Measurements from ENCODE around the gene ARHGAP40.
"Not testable (repeated sequence)": the region's sequence is repeated elsewhere in the genome, so short reads cannot be mapped to it uniquely, and the experiment has no call there.

The ARHGAP40 gene

DNA sequence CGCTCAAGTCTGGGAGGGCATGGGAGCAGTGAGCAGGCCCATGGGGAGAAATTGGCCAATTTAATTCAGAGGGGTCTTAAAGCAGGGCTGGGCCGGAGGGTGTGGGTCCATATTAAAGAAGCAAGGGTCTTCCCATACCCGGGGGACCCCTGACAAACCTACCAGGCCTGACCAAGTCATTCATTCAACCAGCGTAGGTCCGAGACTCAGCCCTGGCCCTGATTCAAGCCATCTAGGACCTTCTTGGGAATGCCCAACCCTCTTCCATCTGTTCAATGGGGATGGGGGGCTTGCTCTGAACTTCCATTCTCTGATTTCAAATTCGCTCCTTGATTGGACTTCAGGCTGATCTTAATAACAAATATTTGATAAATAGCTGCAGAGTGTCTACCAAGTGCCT, 13.3 kb upstream of the ARHGAP40 start:
- DNase-seq (ENCODE audit: low spot score): no peak

DNA sequence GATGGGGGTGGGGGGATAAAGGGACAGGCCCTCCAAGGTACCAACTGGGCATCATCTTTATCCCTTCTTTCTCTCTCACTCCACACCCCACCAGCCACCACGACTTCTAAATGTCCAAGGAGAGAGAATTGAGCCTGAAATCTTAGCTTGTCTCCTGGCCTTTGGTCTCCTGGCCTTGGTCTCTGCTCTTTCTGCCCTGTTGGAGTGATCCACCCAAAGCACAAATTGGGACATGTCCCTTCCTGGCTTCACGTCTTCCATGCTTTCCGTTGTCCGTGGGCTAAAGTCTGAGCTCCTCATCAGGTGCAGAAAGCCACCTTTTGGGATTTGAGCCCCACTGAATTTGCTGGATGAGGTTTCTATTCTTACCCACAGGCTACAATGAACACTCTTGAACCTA, 12.3 kb upstream of the ARHGAP40 start:
- DNase-seq (ENCODE audit: low spot score): no peak

DNA sequence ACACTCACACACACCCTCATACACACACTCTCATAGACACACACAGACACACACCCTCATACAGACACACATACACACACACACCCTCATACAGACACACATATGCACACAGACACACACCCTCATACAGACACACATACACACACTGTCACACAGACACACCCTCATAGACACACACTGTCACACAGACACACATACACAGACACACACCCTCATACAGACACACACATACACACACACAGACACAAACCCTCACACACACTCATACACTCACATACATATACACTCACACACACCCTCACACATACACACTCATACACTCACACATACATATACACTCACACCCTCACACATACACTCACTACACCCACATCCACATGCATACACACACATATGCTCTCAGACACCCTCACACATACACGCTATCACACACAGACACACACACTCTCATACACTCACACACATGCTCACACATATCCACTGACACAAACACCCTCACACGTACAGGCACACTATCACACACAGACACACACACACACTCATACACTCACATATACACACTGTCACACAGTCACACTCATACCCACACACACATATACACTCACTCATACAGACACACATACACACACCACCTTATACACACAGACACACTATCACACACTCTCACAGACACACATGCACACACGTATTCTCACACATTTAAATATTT, 11.5 kb upstream of the ARHGAP40 start:
- DNase-seq (ENCODE audit: low spot score): no peak

DNA sequence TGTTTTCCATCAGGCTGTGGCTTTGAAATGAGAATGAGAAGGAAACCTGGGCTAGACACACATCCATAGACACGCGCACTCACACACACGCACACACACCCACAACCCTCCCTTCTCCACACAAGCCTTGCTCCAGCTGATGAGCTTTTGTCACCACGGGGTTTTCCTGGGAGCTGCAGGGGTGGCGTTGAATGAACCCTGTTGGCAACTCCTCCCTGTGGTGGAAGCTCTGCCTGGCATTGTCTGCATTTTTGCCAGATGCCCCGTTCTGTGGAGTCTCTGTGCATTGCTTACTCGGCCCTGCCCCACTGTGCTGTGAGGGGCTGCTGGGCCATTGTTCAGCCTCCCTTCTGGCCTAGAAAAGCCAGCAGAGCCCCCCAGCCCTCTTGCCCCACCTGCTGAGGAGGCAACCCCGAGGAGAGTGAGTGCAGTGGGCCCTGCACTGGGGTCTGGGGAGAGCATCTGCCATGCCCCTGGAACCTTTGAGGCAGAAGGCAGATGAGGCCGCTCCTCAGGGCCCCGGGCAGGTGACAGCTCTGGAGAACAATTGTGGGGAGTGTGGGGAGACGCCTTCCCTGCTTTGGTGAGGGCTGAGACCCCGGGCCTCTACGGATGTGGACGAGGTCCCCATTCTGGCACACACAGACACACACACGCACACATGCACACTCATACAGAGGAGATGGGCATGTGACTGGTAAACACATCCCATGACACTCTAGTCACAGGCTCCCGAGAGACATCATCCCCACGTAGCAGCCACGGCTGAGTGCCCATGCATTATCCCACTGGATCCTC, 10.7 kb upstream of the ARHGAP40 start:
- DNase-seq (ENCODE audit: low spot score): no peak

DNA sequence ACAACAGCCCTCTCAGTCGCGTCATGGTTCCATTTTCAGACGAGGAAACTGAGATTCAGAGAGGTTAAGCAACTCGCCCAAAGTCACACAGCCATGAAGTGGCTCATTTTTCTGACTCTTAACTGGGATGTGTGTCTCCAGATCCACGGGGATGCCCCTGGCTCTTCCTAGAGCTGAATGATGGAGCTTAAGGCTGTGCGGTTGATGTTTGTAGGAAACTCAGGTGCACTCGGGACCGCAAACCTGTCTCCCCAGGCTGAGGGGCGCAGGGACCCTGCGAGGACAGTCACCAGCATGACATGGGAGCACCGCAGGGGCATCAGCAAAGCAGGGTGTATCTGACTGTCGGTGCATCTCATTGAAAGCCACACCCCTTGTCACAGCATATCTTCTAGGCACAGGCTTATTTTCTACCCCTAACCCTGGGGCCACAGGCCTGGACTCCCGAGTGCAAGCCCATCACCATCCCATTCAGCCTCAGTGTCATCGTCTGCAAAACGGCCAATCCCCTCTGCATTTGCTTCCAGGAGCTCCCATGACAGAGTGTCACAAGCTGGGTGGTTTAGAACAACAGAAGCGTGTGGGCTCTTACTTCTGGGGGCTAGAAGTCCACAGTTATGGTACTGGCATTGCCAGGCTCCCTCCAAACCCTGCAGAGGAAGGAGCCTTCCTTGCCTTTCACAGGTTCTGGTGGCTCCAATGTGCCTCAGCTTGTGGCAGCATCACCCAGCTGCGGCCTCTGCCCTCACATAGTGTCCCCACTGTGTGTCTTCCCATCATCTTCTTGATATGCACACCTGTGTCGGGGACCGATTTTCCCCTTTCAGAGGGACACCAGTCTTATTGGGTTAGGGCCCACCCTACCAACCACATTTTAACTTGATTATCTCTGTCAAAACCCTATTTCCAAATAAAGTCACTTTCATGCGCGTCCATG, 9.9 kb upstream of the ARHGAP40 start:
- DNase-seq (ENCODE audit: low spot score): no peak

DNA sequence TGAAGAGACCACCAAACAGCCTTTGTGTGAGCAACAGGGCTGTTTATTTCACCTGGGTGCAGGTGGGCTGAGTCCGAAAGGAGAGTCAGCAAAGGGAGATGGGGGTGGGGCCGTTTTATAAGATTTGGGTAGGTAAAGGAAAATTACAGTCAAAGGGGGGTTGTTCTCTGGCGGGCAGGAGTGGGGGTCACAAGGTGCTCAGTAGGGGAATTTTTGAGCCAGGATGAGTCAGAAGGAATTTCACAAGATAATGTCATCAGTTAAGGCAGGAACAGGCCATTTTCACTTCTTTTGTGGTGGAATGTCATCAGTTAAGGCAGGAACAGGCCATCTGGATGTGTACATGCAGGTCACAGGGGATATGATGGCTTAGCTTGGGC, 9.2 kb upstream of the ARHGAP40 start:
- DNase-seq (ENCODE audit: low spot score): not testable (repeated sequence)

DNA sequence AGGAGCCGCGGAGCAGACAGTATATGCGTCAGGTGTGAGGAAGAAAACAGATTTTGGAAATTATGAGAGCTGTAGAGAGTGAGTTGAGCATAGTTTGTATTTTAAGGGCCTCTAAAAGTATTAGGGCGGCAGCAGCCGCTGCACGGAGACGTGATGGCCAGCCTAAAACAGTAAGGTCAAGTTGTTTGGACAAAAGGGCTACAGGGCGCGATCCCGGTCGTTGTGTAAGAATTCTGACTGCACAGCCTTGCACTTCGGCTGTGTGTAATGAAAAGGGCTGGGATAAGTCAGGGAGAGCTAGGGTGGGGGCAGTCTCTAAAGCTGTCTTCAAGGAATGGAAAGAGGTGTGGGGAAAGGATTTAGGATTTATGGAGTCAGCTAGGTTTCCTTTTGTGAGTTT, 7.3 kb upstream of the ARHGAP40 start:
- DNase-seq (ENCODE audit: low spot score): not testable (repeated sequence)

DNA sequence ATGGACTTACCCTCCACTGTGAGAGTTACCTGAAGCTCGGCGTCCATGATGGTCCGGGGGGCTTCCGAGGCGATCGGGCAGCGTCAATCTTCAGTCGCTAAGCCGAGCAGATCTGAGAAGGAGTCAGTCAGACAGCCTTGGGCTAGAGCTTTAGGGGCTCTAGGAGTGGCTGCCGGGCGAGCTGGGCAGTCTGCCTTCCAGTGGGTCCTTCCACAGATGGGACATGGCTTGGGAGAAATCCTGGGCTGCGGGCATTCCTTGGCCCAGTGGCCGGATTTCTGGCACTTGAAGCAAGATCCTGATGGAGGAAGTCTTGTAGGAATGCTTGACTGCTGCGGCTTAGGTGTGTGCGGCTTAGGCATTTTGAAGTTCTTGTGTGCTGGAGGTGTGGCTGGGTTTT, 5.7 kb upstream of the ARHGAP40 start:
- not testable (repeated sequence) for DNase-seq (ENCODE audit: low spot score)

DNA sequence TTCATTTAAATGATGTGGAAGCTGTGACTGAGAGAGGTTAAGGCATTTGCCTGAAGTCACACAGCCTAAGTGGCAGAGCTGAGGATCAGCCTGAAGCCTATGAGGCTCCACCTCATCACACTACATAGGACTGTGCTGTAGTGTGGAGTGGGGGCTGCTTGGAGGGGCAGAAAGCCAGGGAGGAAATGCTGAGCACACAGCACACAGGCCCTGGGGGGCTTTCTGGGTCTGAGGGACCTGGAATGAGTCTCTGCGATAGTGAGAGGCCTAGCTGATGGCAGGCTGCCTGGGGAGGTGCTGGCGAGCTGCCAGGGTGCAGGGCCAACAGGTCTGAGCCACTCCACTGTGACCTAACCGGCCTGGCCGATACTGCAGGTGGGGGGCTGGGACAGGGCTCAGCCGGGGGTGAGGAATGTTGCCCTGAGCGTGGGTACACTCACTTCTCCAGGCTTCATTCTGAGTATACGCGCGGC, 2.2 kb upstream of the ARHGAP40 start:
- DNase-seq (ENCODE audit: low spot score): no peak

DNA sequence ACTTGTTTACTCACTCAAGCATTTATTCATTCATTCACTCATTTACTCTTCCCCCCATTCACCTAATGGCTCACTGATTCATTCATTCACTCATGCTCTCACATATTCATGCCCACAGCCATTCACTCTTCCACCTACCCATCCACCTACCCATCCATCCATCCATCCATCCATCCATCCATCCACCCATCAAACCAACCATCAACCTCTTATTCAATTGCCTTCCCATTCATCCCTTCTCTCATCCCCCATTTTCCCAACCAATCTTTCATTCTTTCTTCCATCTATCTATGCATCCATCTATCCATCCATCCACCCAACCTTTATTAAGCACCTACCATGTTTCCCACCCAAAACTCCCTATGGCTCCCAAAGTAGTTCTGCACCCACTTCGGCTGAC, 1.6 kb upstream of the ARHGAP40 start:
- DNase-seq (ENCODE audit: low spot score): no peak

DNA sequence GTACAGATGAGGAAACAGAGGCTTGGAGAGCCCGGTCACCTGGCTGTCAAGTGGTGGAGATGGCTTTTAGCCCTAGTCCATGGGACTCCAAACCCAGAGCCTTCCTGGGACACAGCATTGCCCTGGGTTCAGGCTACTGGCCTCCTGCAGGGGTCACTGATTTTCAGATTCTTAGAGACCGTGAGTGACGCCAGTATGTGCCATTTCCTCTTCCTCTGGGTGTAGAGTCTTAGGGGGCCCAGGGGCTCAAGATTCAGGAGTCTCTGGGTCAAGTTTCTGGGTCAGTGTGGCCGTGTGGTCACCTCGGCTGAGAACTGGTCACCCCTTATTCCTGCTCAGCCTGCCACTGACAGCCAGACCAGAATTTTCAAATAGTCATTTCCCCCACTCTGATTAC, 574 bp downstream of the ARHGAP40 start:
- DNase-seq (ENCODE audit: low spot score): no peak

DNA sequence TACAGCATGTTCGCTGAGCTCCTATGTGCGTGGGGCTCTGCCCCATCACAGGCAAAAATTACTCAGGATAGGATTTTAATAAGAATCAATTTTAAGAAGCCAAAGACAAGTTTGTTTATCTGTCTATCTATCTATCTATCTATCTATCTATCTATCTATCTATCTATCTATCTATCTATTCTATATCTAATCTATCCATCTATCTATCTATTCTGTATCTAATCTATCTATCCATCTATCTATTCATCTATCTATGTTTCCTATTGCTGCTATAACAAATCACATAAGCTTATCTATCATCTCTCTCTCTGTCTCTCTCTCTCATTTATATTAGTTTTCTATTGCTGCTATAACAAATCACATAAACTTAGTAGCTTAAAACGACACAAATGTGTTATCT, 1.7 kb downstream of the ARHGAP40 start:
- DNase-seq (ENCODE audit: low spot score): no peak

DNA sequence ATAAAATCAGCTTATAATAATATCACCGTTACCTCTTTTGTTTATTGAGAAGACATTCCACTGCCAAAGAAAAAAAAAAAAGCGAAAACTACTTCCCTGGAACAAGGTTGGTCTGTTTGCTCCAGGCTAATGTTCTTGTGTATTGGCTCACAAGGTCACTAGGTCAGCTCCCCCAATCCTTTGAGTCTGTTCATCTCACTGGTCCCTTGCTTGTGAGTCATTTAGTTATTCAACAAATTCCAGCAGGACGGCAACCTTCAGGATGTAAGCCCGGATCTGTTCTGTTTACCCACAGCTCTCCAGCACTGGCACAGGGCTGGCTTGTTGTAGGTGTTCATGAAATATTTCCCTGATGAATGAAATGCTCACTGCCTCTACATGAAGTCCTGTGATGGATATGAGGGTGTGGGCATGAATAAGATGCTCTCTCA, 3.3 kb downstream of the ARHGAP40 start:
- no peak for DNase-seq (ENCODE audit: low spot score)

DNA sequence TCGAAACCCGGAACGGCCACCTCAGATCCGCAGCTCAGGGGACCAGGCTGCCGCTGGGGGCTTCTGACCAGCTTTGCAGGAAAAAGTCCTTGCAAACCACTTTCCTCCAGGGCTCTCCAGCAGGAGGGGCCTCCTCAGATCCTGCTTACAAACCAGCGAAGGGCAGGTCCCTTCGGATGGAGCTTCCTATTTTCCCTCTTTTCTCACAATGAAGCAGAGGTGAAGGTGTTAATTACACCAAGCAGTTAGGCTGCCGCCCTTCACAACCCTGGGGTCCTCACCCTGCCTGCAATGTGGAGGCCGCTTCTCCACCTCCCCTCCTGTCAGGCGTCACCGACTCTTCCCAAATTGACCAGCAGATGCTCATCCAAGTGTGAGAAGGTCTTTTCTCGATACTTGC, 5.7 kb downstream of the ARHGAP40 start:
- DNase-seq (ENCODE audit: low spot score): no peak

DNA sequence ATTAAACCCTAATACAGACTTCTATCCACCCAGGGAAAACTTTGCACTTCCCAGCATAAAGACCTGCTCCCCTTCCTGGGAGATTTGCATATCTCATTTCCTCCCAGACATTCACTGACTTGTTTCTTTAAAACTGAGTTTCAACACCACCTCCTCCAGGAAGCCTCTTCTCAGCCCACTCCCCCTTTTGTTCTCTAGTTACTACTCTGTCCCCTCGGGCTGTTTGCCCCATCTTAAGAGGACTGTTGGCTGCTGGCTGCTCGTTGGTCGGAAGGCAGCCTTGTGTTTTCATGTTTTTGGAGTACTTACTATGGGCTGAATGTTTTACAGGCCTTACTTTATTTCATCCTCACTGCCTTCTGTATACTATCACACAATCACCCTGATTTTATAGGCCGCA, 6.6 kb downstream of the ARHGAP40 start:
- no peak for DNase-seq (ENCODE audit: low spot score)

DNA sequence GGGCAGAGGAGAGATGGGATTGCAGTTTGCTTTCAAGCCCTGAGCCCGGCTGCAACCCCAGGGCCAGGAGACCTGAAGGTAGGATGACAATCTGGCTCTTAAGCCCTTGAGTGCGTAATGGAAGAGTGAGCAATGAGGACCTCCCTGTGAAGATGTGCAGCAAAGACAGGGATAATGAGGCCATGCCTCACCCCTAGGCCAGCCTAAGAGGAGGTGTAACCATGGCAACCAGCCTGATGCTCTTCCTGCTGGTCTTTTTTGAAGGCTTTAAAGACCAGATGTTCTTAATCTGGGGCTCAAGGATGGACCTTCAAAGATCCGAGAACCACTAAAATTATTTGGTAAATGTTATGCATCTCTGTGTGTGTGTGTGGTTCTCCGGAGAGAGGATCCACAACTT, 8.2 kb downstream of the ARHGAP40 start:
- no peak for DNase-seq (ENCODE audit: low spot score)

DNA sequence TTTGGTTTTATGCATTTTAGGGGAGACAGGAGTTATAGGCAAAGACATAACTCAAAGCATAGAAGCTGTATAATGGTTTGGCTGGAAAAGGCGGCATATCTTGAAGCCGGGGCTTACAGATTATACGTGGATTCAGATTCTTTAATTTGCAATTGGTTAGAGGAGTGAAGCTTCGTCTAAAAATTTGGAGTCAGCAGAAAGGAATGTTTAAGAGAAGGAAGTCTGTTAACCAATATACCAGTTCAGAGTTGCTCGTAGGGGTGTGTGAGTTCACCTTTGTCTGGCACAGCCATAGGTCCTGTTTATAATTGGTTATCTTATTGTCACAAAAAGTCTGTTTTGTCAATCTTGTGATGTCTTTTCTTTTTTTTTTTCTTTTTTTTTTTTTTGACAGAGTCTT, 8.9 kb downstream of the ARHGAP40 start:
- DNase-seq (ENCODE audit: low spot score): no peak

DNA sequence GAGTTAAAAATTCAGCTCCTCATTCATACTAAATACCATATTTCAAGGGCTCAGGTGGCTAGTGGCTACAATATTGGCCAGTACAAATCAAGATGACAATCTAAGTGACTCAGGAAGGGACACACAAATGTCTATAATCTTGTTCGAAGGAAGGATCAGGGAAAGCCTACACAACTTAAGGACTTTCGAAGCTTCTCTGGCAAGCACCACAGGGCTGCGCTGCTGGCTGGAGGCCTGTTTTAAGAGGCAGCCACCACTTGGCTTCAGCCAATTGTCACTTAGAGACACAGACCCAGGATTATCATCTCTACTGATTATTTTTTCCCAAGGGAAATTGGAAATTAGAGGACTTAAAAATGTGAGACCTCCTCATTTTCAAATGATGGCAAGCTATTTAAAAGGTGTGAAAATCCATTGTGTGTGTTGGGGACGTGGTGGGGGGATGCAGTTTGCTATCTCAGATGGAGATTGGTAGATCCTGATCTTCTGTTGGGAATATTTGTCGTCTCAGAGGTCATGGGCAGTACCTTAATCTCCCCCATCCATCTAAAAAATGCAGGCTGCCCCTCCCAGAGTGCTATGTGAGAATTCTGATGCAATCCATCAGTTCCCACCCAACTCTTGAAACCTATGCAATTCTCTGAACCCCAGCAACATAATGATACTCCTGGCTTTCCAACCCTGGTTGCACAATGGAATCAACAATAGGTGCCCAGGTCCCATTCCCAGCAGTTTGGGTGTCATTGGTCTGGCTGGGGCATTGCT, 11.3 kb downstream of the ARHGAP40 start:
- DNase-seq (ENCODE audit: low spot score): no peak

DNA sequence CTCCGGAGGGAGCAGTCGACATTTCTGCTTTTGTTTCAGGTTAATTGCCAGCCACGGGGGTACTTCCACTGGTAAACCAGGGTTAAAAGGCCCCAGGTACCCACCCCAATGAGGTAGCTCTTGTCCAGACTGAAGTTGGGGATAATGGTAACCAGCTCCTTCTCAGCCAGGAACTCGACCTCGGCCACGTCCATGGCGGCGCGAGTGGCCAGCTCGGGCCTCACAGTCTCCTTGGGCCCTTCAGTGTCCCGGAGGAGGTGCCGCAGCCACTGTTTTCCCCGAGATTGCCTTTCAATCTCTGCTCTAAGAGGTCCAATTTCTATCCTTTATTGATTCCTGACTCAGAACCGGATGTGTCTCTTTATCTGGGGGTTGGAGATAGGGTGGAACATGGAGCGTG, 13.7 kb downstream of the ARHGAP40 start:
- DNase-seq (ENCODE audit: low spot score): no peak

DNA sequence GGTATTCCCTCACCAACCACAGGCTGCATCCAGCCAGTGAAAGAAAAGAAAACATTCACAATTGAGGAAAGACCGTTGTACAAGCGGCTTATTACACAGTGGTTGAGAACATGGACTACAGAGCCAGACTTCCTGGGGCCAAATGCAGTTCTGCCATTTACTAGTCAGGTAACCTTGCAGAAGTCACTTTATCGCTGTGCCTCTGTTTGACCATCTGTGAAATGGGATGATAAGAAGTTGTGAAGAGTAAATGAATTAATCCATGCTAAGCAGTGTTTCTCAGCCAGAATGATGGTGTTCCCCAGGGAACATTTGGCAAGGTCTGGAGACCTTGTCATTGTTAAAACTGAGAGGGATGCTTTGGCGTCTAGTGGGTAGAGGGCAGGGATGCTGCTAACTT, 14.8 kb downstream of the ARHGAP40 start:
- no peak for DNase-seq (ENCODE audit: low spot score)

DNA sequence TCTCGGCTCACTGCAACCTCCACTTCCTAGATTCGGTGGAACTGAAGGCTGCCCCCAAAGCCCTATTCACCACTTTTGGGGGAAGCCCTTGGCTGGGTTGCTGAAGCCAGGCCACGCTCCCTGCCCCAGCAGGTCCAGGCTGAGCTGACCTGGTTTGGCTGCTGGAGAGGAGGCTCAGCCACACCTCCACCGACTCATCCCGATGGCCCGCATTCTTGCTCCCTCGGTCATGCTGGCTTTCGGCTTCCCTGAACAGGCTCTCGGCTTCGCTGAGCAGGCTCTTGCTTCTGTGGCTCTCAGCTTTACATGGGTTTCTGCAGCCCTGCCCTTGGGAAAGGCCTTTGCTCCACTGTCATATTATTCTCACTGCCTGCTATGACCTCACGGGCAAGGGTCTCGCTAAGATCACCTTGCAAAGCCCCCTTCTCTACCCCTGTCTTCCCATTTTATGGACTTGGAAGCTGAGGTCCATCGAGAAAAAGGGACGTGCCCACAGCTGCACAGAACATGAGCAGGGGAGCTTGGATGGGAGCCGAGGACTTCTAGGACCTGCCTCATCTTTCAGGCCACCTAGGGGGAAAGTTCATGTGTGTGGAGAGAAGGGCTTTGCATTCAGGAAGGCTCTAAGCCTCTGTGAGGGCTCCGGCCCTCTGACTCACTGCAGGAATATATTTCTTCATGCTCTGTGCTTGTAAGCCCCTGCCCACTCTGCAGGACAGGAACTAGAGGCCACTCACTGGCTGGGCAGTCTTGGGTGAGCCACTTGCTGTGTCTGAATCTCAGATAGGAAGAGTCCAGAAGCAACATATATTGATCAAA, 15.6 kb downstream of the ARHGAP40 start:
- DNase-seq (ENCODE audit: low spot score): no peak

Measured in D341Med (cell line).